HepG2 (cell line): ENCODE results near the gene SEC16A. TPM values are rescaled to one million over a fixed set of nuclear protein-coding genes. Genes with fewer than 3 reads are reported as not detected.

Source experiments
- CAMTA2 ChIP-seq: sonication (generic); formaldehyde crosslinking; IDR thresholded peaks from 2 replicates; pipeline ENCODE4 v1.4.0; 2020; ENCODE audit warnings: mild to moderate bottlenecking, missing genetic modification reagents, borderline replicate concordance
- CEBPB ChIP-seq: IDR thresholded peaks from 2 replicates; pipeline ENCODE4 v1.6.1; 2011; ENCODE audit warnings: low read depth, low read length, improper control_type of control experiment, borderline replicate concordance
- ETV5 ChIP-seq: IDR thresholded peaks from 2 replicates; pipeline ENCODE4 v1.6.1; 2018; ENCODE audit warnings: missing biosample characterization, missing genetic modification reagents, inconsistent platforms, borderline replicate concordance
- IRF2 ChIP-seq: IDR thresholded peaks from 2 replicates; pipeline ENCODE4 v1.6.1; 2018; ENCODE audit warnings: missing genetic modification reagents, missing compliant biosample characterization
- KAT2B ChIP-seq: fragments of 150-350 bp; IDR thresholded peaks from 2 replicates; pipeline ENCODE4 v1.6.1; 2014; ENCODE audit warnings: low read depth, low read length, borderline replicate concordance
- KLF11 ChIP-seq: IDR thresholded peaks from 2 replicates; pipeline ENCODE4 v1.6.1; 2016; ENCODE audit warnings: missing compliant biosample characterization
- PHF20 ChIP-seq: sonication (generic); formaldehyde crosslinking; IDR thresholded peaks from 2 replicates; pipeline ENCODE4 v1.5.0; 2020; ENCODE audit warnings: mild to moderate bottlenecking, missing genetic modification reagents
- PHF5A ChIP-seq: IDR thresholded peaks from one replicate; pipeline ENCODE4 v1.6.1; 2018; ENCODE audit warnings: low read depth, missing genetic modification reagents; ENCODE audit not compliant: unreplicated experiment
- PRPF4 ChIP-seq: fragments of 200-400 bp; formaldehyde crosslinking; IDR thresholded peaks from 2 replicates; pipeline ENCODE4 v1.6.1; 2016; ENCODE audit warnings: low read length, low read depth; ENCODE audit not compliant: poor library complexity, severe bottlenecking
- RARG ChIP-seq: sonication (generic); formaldehyde crosslinking; IDR thresholded peaks from 2 replicates; pipeline ENCODE4 v1.4.0; 2020; ENCODE audit warnings: low read depth, mild to moderate bottlenecking, missing genetic modification reagents
- SMAD3 ChIP-seq: sonication (generic); formaldehyde crosslinking; IDR thresholded peaks from 2 replicates; pipeline ENCODE4 v1.4.0; 2020; ENCODE audit warnings: missing genetic modification reagents
- TMF1 ChIP-seq: sonication (generic); formaldehyde crosslinking; IDR thresholded peaks from 2 replicates; pipeline ENCODE4 v1.8.1; 2022; ENCODE audit warnings: low read depth, missing genetic modification reagents
- ZNF430 ChIP-seq: sonication (generic); formaldehyde crosslinking; IDR thresholded peaks from 2 replicates; pipeline ENCODE4 v1.9.0; 2021; ENCODE audit warnings: mild to moderate bottlenecking, missing genetic modification reagents
- polyA plus RNA-seq, 8 experiments: library from polyadenylated mRNA; depleted of rRNA in 3 of 8; stranded (reverse) in 7 of 8; unstranded in 1 of 8; fragments of >200 nt; fragmentation: Illumina TruSeq in 4 of 8; extraction: Trizol in 4 of 8; gene quantifications; 2 replicates each; pipeline versions ENCODE4 v1.2.1 to v1.2.3, GENCODE V29; 2011 to 2016; ENCODE audit warnings: low read depth in 4 of 8, missing spikeins in 1 of 8, mixed read lengths in 1 of 8; ENCODE audit not compliant: insufficient read depth in 1 of 8
- total RNA-seq, 5 experiments: library from RNA; depleted of rRNA; stranded (reverse); fragments of >200 nt; fragmentation: Illumina TruSeq; extraction: Trizol; gene quantifications; 2 replicates each; pipeline ENCODE4 v1.2.3, GENCODE V29; 2016; ENCODE audit warnings: low read depth in 1 of 5
- TF ChIP-seq, protein P1 (sequence below): sonication (generic); formaldehyde crosslinking; IDR thresholded peaks from 2 replicates; pipeline ENCODE4 v1.4.0; 2020; ENCODE audit warnings: mild to moderate bottlenecking, missing genetic modification reagents, borderline replicate concordance
- TF ChIP-seq, protein P2 (sequence below): sonication (generic); formaldehyde crosslinking; IDR thresholded peaks from 2 replicates; pipeline ENCODE4 v1.4.0; 2020; ENCODE audit warnings: missing genetic modification reagents, borderline replicate concordance
- TF ChIP-seq, protein P3 (sequence below): sonication (generic); formaldehyde crosslinking; IDR thresholded peaks from 2 replicates; pipeline ENCODE4 v1.4.0; 2020; ENCODE audit warnings: low read depth, missing genetic modification reagents
- TF ChIP-seq, protein P4 (sequence below): sonication (generic); formaldehyde crosslinking; IDR thresholded peaks from 2 replicates; pipeline ENCODE4 v1.5.1; 2020; ENCODE audit warnings: missing genetic modification reagents, mild to moderate bottlenecking, borderline replicate concordance

Gene SEC16A
- total and polyA plus RNA-seq, 2 of the 13 experiments (the other 11 are each of a cell fraction or from before 2014, with no cell fraction given): 15.9 to 18.9 TPM

DNA sequence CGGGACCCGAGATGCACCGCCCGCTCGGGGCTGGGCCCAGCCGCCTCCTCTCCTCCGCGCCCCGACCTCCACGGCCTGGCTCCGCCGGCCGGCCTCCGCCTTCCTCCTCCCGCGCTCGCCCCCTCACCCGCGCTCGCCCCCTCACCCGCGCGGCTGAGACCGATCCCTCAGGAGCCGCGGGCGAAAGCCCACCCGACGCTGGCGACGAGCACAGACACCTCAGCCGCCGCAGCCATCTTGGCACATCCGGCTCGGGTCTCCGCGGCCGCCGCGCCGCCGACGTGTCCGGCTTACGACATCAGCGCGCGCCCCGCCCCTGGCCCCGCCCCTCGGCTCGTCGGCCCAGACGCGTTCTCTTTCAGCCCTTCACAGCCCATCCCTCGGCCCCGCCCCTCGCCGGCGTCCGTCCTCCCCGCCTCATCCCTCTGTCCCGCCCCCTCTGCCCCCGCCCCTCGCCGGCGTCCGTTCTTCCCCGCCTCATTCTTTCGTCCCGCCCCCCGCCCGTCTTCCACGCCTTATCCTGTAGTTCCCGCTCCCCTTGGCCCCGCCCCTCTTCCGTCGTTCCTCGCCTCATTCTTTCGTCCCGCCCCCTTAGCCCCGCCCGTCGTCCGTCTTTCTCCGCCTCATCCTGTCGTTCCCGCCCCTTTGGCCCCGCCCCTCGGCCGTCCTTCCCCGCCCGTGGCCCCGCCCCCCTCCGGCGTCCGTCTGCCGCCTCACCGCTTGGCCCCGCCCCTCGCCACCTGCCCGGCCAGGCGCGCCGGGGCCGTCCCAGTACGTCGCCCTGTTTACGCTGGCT lies at the start of gene SEC16A (continued):
- TF ChIP-seq KLF11 (CRISPR knock-in tag) (no peak; the same call in 1 of the 2 replicates), ZNF430 (CRISPR knock-in tag) (0 out of 2 replicates have a peak, but pooled peaks have one; percentile 17), ETV5 (CRISPR knock-in tag) (peak; percentile 82), PHF20 (peak; percentile 70), CAMTA2 (CRISPR knock-in tag) (no peak), CEBPB (peak; percentile 74), SMAD3 (CRISPR knock-in tag) (0 out of 2 replicates have a peak, but pooled peaks have one; percentile 14), PRPF4 (no peak), IRF2 (CRISPR knock-in tag) (peak; percentile 25; the same call in 1 of the 2 replicates), PHF5A (CRISPR knock-in tag) (no peak), RARG (CRISPR knock-in tag) (no peak), TMF1 (CRISPR knock-in tag) (no peak), KAT2B (no peak)
- TF ChIP-seq, protein P1, sequence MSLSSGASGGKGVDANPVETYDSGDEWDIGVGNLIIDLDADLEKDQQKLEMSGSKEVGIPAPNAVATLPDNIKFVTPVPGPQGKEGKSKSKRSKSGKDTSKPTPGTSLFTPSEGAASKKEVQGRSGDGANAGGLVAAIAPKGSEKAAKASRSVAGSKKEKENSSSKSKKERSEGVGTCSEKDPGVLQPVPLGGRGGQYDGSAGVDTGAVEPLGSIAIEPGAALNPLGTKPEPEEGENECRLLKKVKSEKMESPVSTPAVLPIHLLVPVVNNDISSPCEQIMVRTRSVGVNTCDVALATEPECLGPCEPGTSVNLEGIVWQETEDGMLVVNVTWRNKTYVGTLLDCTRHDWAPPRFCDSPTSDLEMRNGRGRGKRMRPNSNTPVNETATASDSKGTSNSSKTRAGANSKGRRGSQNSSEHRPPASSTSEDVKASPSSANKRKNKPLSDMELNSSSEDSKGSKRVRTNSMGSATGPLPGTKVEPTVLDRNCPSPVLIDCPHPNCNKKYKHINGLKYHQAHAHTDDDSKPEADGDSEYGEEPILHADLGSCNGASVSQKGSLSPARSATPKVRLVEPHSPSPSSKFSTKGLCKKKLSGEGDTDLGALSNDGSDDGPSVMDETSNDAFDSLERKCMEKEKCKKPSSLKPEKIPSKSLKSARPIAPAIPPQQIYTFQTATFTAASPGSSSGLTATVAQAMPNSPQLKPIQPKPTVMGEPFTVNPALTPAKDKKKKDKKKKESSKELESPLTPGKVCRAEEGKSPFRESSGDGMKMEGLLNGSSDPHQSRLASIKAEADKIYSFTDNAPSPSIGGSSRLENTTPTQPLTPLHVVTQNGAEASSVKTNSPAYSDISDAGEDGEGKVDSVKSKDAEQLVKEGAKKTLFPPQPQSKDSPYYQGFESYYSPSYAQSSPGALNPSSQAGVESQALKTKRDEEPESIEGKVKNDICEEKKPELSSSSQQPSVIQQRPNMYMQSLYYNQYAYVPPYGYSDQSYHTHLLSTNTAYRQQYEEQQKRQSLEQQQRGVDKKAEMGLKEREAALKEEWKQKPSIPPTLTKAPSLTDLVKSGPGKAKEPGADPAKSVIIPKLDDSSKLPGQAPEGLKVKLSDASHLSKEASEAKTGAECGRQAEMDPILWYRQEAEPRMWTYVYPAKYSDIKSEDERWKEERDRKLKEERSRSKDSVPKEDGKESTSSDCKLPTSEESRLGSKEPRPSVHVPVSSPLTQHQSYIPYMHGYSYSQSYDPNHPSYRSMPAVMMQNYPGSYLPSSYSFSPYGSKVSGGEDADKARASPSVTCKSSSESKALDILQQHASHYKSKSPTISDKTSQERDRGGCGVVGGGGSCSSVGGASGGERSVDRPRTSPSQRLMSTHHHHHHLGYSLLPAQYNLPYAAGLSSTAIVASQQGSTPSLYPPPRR (CRISPR knock-in tag): no peak
- TF ChIP-seq, protein P2, sequence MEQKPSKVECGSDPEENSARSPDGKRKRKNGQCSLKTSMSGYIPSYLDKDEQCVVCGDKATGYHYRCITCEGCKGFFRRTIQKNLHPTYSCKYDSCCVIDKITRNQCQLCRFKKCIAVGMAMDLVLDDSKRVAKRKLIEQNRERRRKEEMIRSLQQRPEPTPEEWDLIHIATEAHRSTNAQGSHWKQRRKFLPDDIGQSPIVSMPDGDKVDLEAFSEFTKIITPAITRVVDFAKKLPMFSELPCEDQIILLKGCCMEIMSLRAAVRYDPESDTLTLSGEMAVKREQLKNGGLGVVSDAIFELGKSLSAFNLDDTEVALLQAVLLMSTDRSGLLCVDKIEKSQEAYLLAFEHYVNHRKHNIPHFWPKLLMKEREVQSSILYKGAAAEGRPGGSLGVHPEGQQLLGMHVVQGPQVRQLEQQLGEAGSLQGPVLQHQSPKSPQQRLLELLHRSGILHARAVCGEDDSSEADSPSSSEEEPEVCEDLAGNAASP (CRISPR knock-in tag): no peak
- TF ChIP-seq, protein P3, sequence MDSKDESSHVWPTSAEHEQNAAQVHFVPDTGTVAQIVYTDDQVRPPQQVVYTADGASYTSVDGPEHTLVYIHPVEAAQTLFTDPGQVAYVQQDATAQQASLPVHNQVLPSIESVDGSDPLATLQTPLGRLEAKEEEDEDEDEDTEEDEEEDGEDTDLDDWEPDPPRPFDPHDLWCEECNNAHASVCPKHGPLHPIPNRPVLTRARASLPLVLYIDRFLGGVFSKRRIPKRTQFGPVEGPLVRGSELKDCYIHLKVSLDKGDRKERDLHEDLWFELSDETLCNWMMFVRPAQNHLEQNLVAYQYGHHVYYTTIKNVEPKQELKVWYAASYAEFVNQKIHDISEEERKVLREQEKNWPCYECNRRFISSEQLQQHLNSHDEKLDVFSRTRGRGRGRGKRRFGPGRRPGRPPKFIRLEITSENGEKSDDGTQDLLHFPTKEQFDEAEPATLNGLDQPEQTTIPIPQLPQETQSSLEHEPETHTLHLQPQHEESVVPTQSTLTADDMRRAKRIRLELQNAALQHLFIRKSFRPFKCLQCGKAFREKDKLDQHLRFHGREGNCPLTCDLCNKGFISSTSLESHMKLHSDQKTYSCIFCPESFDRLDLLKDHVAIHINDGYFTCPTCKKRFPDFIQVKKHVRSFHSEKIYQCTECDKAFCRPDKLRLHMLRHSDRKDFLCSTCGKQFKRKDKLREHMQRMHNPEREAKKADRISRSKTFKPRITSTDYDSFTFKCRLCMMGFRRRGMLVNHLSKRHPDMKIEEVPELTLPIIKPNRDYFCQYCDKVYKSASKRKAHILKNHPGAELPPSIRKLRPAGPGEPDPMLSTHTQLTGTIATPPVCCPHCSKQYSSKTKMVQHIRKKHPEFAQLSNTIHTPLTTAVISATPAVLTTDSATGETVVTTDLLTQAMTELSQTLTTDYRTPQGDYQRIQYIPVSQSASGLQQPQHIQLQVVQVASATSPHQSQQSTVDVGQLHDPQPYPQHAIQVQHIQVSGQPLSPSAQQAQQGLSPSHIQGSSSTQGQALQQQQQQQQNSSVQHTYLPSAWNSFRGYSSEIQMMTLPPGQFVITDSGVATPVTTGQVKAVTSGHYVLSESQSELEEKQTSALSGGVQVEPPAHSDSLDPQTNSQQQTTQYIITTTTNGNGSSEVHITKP (CRISPR knock-in tag): no peak
- TF ChIP-seq, protein P4, sequence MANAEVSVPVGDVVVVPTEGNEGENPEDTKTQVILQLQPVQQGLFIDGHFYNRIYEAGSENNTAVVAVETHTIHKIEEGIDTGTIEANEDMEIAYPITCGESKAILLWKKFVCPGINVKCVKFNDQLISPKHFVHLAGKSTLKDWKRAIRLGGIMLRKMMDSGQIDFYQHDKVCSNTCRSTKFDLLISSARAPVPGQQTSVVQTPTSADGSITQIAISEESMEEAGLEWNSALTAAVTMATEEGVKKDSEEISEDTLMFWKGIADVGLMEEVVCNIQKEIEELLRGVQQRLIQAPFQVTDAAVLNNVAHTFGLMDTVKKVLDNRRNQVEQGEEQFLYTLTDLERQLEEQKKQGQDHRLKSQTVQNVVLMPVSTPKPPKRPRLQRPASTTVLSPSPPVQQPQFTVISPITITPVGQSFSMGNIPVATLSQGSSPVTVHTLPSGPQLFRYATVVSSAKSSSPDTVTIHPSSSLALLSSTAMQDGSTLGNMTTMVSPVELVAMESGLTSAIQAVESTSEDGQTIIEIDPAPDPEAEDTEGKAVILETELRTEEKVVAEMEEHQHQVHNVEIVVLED (CRISPR knock-in tag): peak; percentile 75
